Measurements from ENCODE around the gene TMEM30A.

TMEM30A gene

GRCh38 chr6:75262716-75263400, 21.7 kb downstream of the TMEM30A start:
- DNase-seq (ENCODE audit: low read depth) = no peak

- DNase-seq (ENCODE audit: low read depth) = no peak
Measured at GRCh38 chr6:75261299-75261698, 23.3 kb downstream of the TMEM30A start.

DNA sequence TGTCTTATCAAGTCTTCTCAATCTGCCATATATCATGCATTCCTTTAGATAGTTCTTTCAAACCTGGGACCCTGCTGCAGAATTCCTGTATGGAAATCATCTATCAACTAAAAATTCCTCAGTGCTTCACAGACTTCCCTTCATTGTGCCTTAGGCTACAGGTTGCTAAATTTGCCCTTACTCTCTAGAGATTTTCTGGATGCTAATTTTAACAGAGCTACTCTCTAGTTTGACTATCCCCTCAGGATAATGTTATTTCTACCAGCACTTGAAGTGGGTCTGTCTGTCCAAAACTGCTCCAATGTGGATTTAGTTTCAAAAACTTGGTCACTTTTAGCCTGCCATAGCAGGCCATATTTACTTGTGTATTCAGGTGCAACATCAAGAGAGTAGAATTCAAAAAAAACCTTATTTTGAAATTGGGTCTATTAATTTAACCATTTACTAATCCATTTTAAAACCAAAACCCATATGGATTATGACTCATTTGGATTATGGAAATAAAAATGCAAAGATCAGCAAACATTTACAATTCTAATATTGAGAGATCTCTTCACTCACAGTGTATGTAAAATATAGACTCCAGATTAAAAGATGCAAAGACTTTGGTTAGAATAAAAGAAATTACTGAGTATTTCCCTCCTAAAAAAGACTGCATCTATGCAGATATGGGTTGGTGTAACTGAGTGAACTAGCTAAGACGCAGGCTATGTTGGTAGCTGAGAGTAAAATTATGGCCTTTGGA, 27.1 kb downstream of the TMEM30A start:
- no peak for DNase-seq (ENCODE audit: low read depth)

DNA sequence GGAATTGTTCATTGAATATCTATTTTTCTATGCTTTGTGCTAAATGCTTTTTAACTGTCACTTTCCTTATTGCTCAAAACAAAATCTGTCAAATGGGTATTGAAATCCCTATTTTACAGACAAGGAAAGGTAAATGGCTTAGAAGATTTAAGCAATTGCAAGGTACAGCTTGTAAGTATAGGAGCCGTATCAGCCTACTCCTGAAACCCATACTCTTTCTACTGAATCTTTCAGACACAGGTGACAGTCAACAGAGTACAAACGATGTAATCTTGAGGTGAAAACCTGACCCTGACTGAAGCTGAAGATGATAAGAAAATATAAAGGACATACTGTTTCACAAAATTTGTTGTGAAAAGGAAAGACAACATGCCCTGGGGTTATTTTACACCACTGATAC, 34.0 kb downstream of the TMEM30A start:
- DNase-seq (ENCODE audit: low read depth) = no peak

GRCh38 chr6:75249837-75250236, 34.8 kb downstream of the TMEM30A start:
- DNase-seq (ENCODE audit: low read depth) = no peak

GRCh38 chr6:75246386-75246785, 38.2 kb downstream of the TMEM30A start:
- DNase-seq (ENCODE audit: low read depth) = peak; percentile 17

- no peak for DNase-seq (ENCODE audit: low read depth)
Measured at GRCh38 chr6:75244063-75244584, 40.5 kb downstream of the TMEM30A start.

DNA sequence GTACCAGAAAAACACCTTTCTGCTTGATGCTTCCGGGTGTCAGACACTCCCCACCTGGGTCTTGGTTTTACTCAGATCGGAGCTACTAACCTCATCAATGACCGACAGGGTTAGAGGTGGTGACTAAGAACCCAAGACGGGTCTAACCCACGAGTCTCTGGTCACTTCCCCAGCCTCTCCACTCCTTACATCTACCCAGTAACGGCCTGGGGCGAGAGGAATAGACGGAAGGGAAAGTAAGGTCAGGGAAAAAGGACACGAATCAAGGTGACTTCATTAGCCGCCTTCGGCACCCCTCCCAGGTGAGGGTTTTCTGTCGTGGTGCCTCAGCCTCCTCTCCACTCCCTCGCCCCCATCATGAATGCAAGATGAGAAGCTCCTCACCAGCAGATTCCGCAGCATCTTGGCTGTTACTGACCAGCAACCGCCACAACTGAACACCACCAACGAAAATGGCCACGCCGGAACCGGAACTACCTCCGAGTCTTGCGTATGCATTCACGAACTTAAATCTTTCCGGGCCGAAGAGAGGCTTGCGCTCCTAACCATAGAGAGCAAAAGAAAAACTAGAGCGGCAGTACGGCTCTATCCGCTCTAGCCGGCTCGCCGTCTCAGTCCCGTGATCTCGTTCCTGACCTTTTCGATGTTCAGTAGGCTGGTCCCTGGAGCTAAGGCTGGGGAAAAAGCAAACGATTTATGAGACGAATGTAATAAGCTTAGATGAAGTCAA, 41.1 kb downstream of the TMEM30A start, which contains the start of gene COX7A2:
TSS of gene COX7A2 (minus strand) at position 469 of the 730 bp plus-strand sequence. CDS start at position 402, 67 bp downstream.
- DNase-seq (ENCODE audit: low read depth) = peak; percentile 99

- no peak for DNase-seq (ENCODE audit: low read depth)
Measured at GRCh38 chr6:75236630-75237029, 48.0 kb downstream of the TMEM30A start.

- DNase-seq (ENCODE audit: low read depth) = no peak
Measured at GRCh38 chr6:75235271-75235670, 49.3 kb downstream of the TMEM30A start.

DNA sequence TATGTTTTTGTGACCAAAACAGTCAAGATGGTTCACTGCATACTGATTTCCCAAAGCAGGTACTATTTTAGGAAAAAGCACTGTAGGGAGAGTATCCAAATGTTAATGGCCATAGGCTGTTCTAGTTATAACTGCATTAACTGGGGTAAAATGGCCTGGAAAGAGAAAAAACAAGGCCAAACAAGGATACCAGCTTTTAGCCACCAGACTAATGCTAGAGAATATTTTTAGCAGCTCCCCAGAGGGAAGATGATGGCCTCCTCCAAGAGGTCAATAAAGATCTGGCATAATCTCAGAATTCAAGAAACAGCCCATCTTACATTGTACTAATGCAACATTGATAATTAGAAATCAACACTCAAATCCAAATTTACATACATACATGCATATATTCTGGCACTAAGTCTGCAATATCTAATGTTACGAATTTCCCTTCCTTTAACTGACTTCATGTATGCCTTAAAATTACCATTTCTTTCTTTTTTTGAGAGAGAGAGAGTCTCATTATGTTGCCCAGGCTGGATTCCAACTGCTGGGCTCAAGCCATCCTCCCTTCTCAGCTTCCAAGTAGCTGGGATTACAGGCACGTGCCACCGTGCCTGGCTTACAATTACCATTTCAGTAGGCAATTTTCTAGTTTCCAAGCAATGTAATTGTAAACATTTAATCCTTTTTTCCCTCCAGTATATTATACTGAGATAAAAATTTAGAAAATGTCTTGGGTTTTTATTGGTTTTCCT, 50.3 kb downstream of the TMEM30A start:
- peak; percentile 73 for DNase-seq (ENCODE audit: low read depth)

DNA sequence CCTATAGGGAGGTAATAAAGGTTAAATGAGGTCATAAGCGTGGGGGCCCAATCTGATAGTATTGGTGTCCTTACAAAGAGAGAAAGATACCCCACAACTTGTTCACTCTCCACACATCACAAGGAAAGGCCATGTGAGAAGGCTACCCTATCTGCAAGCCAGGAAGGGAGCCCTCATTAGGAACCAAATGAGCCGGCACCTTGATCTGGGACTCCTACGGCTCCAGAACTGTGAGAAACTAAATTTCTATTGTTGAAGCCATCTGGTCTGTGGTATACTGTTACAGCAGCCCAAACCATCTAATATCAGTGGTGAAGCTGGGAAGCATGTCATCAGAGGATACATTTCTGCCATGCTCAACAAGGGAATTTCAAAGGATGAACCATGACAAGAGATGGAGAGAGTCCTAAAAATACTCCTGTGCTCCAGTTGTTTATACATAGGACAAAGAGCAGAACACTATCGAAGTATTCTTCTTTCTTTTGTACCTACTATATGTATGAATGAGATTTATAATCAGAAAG, 51.4 kb downstream of the TMEM30A start:
- no peak for DNase-seq (ENCODE audit: low read depth)

DNA sequence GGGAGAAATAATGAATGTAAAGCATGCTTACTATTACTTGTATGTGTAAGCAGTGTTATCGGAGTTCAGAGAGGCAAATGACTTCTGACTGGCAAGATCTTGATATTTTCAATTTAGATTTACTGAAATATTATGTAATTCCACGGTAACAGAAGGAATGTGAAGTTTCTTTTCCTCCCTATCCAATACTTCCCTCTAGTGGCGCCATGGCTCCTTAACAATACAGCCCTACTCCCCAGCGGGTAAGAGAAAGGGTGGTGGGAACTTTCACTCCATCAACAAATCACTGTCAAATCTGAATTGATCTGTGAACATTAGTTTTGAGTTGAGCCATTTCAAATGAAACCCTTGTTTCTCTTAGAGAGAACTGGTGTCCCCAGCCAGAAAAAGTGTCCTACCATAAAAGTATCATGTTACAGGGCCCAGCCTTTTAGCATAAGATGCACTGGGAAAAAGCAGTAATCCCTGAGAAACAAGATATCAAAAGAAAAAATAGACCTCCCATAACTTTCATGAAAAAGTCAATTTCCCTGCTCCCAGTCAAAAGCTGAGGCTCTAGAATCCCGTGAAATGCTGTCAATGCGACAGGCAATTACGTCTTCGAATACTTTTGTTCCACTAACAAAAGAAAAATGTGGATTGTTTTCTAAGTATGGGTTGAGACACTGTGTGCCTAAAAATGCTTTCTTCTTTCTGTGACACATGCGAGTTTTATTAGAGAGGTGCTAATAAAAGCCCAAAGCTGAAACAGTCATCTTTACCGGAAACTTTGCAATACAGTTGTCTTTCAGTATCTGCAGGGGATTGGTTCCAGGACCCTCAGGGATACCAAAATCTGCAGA, 53.9 kb downstream of the TMEM30A start:
- DNase-seq (ENCODE audit: low read depth) = peak; percentile 59

DNA sequence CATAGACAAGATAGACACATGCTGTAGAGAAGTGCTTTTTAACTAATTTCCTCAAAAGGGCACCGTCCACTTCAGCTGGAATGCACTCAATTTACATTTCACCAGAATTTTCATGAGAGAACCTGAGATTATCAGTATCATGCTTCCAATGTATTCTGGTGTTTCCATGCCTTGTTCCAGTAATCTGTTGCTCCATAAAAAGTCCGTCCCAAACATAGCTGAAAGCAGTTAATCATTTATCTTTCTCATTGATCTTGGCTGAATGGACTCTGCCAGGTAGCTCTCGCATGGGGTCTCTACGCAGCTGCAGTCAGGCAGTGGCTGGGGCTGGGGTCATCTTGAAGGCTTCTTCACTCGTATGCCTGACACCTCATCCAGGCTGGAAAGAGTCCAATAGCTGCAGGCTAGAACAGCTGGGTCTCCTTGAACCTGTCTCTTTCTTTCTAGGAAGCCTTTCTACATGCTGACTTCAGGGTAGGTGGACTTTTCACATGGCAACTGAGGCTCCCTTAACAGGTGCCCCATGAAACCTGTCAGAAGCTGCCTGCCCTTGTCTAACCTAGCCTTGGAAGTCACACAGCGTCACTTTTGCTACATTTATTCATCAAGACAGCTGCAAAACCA, 60.2 kb downstream of the TMEM30A start:
- no peak for DNase-seq (ENCODE audit: low read depth)

GRCh38 chr6:75223428-75223827, 61.2 kb downstream of the TMEM30A start:
- peak; percentile 47 for DNase-seq (ENCODE audit: low read depth)

DNA sequence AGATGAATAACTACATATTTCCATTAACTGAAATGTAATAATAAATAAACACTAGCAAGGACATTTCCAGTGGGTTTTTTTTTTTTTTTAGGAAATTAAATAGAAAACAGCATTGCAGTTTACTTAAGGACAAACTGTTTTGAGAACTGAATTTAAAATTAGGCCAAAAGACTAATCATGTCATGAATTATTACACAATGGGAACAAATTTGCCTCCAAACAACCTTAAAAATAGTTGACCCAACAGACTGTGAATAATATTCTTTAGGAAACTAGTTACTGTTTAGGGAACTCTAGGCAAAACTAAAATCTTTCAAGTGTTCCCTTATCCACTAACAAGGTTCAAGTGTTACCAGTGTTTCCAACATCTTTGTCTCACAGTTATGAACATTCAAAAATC, 62.3 kb downstream of the TMEM30A start:
- DNase-seq (ENCODE audit: low read depth) = peak; percentile 61

DNA sequence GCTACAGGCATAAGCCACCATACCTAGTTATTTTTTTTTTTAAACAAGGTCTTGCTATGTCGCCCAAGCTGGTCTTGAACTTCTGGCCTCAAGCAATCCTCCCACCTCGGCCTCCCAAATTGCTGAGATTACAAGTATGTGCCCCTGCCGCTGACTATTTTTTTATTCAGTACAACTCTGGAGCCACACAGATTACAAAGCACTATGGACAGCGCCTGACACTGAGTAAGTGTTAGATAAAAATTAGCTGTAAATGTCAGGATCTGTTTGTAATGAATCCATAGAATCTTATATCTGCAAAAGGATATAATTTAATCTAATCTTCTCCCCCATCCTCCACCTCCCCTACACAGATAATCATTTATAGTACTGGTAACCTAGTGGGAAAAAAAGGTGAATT, 63.5 kb downstream of the TMEM30A start:
- no peak for DNase-seq (ENCODE audit: low read depth)

DNA sequence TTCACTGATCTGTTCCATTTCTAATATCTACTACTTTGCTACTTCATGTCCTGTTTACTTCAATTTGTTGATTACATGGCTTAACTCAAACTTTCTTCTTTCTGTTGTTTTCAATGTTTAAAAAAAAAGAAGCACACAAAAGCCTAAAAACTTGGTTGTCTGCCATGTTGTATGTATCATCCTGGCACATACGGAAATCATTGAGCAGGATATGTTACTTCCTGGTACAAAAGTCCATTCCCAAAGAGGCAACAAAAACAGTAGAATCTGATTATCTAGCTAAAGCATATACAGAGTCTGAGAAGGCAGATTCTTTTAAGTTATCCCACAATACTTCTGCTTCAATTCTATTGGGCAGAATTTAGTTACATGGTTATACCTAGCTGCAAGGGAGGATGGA, 64.2 kb downstream of the TMEM30A start:
- DNase-seq (ENCODE audit: low read depth) = peak; percentile 73

DNA sequence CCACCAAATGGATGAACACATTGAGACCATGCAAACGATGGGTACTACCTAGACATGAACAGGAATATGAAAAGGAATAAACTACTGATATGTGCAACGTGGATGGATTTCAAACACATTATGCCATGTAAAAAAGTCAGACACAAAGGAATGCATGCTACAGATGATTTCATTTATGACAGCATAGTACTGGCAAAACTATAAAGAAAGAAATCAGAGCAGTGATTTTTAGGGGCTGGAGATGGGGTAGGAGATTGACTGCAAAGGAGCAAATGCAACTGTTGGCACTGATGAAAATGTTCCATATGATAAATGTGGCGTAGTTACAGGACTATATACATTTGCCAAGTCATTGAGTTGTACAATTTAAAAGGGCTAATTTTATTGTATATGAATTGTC, 65.3 kb downstream of the TMEM30A start:
- DNase-seq (ENCODE audit: low read depth) = no peak

- DNase-seq (ENCODE audit: low read depth) = peak; percentile 70
Measured at GRCh38 chr6:75217193-75217592, 67.4 kb downstream of the TMEM30A start.

All from fibroblast of gingiva (primary cell).